Retinal pigment epithelial cell (primary cell): Measurements from ENCODE around the gene FBXO28.
A peak's percentile ranks its signal among the peaks of the same experiment; 100 is the strongest.

Source experiments
- DNase-seq: peaks from one replicate; pipeline ENCODE4 v3.0.0-alpha.2; 2010; ENCODE audit warnings: low read depth
- H3K4me3 ChIP-seq: 2 replicates; pipeline ENCODE4 v1.5.1; 2011; ENCODE audit warnings: mild to moderate bottlenecking, low read length, control low read depth, moderate library complexity
- TF ChIP-seq, protein P1 (sequence below): conservative IDR thresholded peaks from 2 replicates; pipeline ENCODE4 v1.5.1; 2011; ENCODE audit warnings: low read depth, low read length, control low read depth, inconsistent platforms

The FBXO28 gene, protein sequence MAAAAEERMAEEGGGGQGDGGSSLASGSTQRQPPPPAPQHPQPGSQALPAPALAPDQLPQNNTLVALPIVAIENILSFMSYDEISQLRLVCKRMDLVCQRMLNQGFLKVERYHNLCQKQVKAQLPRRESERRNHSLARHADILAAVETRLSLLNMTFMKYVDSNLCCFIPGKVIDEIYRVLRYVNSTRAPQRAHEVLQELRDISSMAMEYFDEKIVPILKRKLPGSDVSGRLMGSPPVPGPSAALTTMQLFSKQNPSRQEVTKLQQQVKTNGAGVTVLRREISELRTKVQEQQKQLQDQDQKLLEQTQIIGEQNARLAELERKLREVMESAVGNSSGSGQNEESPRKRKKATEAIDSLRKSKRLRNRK

DNA sequence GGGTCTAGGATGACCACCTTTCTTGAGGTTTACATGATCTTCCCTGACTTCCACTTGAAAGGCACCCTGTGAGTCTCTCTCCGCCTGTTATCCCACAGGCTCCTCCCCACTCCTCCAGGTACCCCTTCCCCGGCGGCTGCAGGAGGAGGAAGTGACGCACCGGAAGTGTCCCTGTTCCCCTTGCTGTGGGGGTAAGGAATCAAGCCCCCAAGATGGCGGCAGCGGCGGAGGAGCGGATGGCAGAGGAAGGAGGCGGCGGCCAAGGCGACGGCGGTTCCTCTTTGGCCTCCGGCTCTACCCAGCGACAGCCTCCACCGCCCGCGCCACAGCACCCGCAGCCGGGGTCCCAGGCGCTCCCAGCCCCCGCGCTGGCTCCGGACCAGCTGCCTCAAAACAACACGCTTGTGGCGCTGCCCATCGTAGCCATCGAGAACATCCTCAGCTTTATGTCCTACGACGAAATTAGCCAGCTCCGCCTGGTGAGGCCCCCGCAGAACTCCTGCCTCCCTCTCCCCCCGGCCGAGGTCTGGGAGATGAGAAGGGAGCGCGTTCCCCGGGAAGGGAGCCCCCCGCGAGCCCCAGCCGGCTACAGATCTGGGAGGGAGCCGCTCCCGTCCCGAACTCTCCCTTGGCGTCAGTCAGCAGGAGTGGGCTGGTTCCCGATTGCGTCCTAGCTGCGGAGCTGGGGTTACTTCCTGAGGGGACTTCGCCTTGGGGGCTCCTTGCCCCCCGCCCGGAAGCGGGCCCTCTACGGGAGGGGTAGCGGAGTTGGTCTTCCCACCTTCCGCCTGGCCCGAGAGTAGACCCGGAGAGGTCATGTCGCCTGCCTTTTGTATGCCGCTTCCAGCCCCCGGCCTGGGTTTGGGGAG lies at the start of gene FBXO28:
FBXO28 (plus strand) TSS at position 194 of the 869 bp plus-strand sequence; CDS start at position 213, 19 bp downstream.
- peak; percentile 86 for DNase-seq
- peak within 1 kb of the TSS; percentile 78 for H3K4me3 ChIP-seq
- TF ChIP-seq, protein P1, sequence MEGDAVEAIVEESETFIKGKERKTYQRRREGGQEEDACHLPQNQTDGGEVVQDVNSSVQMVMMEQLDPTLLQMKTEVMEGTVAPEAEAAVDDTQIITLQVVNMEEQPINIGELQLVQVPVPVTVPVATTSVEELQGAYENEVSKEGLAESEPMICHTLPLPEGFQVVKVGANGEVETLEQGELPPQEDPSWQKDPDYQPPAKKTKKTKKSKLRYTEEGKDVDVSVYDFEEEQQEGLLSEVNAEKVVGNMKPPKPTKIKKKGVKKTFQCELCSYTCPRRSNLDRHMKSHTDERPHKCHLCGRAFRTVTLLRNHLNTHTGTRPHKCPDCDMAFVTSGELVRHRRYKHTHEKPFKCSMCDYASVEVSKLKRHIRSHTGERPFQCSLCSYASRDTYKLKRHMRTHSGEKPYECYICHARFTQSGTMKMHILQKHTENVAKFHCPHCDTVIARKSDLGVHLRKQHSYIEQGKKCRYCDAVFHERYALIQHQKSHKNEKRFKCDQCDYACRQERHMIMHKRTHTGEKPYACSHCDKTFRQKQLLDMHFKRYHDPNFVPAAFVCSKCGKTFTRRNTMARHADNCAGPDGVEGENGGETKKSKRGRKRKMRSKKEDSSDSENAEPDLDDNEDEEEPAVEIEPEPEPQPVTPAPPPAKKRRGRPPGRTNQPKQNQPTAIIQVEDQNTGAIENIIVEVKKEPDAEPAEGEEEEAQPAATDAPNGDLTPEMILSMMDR = no peak

- no peak for DNase-seq
- TF ChIP-seq, protein P1 = no peak
- no peak overlapping the region for H3K4me3 ChIP-seq
These were observed 49.8 kb upstream of the FBXO28 start for GRCh38 chr1:224064150-224064549.

GRCh38 chr1:224065455-224065854 lies 48.5 kb upstream of the FBXO28 start:
- H3K4me3 ChIP-seq = no peak overlapping the region
- TF ChIP-seq, protein P1 = no peak
- no peak for DNase-seq

DNA sequence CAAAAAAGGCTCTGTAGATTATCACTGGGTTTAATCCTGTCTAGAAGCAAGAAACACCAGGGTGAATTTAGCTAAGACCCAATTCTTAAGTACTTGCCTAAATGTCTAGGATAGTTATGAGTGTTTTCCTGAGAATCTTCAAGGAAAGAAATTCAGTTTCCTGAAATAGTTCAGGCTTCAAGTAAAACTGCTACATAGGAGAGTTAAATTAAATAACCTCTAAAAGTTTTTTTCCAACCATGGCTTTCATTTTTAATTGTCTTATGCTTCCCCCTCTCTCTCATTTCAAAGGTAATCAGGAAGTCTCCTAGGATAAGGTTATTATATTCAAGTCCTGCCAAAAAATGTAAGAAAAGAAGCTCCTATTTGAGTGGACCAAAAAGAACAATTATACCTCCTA lies 46.7 kb upstream of the FBXO28 start:
- no peak for DNase-seq

DNA sequence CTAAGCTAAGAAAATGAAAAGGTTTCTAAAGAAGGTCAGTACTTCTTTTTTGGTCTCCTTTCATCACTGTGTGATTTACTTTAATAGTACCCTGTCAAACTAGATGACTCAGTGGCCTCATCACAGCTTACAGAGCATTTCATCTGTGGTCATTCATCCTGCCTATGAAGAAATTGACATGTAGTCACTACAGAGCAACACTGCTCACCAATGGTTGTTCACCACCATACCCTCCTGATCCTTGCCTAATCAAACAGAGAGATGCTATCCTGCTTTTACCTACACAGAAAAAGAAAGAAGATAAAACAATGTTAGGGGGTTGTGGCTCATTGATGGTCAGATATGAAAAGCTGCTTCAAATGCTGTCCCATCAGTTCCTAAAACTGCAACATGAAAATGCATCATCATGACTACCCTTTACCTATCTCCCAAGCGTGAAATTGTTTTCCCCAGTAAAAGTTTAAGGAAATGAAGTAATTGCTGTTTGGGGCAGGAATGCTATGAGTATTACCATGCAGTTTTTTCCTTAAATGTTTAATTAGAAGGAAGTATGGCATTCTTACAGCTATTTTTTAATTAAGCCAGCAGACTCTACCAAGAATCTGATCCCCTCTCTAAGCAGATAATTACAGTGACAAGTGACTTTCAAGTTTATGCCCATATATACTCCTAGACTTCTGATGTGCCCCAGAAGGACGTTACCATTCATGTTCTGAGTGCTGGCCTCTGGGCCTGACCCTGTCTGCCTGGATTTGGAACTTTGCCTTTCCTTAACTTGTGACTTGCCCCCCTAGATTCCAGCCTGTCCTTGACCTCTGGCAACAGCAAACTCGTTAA lies 46.1 kb upstream of the FBXO28 start:
- TF ChIP-seq, protein P1 = no peak
- no peak overlapping the region for H3K4me3 ChIP-seq
- DNase-seq = no peak

More for the DNA sequence above, 46.7 kb upstream of the FBXO28 start:
- TF ChIP-seq, protein P1 = no peak
- no peak overlapping the region for H3K4me3 ChIP-seq

DNA sequence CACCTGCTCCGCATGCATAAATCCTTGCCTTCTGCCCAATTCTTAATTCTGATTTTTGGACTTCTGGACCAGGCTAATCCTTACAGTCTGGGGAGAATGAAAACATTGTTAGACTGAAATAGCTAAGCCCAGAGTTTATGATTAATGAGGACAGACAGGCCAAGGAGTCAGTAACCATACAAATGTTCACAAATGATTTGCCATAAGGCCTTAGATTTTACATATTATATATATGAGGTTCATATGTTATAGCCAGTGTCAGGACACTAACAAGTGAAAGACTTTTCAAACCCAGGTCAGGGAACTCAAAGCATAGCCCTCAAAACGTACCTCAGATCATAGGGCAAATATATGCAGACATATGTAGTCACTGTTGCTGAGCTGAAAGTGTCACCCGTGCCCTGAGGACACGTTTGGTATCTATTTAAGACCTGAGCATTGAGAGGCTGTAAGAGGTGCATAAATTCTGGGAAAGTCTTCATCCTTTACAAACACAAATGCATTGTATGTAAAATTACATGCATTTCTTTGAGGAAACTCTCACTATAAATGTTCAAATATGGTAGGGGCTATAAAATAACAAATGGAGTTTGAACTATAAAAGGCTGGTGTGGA lies 45.3 kb upstream of the FBXO28 start:
- peak; percentile 34 for DNase-seq
- TF ChIP-seq, protein P1 = no peak
- H3K4me3 ChIP-seq = no peak overlapping the region
